GM21528 (cell line): ENCODE data around the gene SH3YL1.

Experiments
- ATAC-seq: cut with Tn5 transposase; IDR thresholded peaks from one replicate; pipeline ENCODE4 v1.9.1; 2021; ENCODE audit warnings: mild to moderate bottlenecking, moderate library complexity; ENCODE audit not compliant: unreplicated experiment, low FRiP score

The SH3YL1 gene

DNA sequence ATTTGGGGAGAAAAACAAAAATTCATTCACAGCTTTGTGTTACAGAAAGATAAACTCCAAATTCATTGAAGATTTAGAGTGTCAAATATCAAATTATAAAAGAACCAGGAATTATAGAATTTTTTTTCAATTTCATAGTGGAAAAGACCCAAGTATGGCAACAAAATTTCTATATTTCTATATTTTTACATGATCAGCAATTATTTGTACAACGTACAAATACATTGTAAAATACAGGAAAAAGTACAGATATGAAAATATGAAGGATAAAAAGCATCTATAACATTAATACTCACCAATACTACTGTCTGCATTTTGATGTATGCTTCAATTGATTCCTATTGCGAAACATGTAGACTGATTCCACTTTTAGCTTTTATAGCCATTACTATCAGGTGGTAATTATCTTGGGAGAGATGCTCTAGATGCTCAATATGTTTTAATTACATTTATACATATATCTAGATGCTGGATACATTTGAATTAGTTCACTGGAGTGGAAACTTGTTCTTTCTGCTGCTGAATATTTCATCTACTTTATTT lies 4.0 kb downstream of the SH3YL1 start:
- ATAC-seq, result no peak

DNA sequence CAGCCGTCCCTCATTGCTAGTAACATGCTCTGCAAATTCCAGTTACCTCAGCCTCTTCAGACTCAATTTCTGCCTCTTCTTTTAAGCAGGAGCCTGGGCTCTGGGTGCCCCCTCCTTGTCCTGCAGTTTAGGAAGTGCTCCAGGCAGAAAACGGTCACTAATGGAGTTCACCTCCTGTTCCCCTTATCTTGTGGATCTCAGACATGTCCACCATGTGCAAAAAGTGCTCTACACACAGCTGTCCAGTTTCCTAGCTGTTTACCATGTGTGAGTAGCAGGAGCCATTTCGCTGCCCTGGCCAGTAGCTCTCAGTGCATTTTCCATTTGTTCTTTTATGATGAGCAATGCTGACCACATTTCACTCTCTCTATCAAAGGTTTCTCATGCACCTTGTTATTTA lies 4.9 kb downstream of the SH3YL1 start:
- no peak for ATAC-seq

DNA sequence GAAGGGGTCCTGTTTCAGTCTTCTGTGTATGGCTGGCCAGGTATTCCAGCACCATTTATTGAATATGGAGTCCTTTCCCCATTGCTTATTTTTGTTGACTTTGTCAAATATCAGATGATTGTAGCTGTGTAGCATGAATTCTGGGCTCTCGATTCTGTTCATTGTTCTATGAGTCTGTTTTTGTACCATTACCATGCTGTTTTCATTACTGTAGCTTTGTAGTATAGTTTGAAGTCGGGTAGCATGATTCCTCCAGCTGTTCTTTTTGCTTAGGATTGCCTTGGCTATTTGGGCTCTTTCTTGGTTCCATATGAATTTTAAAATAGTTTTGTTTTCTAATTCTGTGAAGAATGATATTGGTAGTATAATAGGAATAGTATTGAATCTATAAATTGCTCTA lies 6.0 kb downstream of the SH3YL1 start:
- no peak for ATAC-seq

DNA sequence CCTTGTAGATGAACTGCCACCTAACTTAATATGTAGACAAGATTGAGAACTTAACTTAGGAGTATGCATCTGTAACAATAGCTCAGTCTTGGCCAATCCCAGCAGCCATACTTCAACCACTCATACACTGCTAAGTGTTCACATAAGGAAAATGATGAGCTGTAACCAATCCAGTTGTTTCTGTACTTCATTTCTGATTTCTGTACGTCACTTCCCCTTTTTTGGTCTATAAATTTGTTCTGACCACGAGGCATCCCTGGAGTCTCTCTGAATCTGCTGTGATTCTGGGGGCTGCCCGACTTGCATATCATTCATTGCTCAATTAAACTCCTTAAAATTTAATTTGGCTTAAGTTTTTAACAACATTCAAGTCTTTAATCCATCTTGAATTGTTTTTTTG lies 6.4 kb downstream of the SH3YL1 start:
- ATAC-seq, result no peak

DNA sequence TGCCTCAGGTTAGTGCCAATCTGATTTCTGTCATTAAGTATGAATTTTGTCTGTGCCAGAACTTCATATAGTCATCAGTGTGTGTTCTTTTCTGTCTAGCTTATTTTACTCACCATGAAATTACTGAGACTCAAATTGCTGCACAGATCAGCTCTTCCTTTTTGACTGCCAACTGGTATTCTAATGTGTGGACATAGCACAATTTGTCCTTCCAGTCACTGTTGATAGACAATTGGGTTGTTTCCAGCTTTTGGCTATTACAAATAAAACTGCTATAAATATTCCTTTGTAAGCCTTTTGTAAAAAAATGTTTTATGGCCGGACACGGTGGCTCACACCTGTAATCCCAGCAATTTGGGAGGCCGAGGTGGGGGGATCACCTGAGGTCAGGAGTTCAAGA lies 7.7 kb downstream of the SH3YL1 start:
- ATAC-seq, result no peak

DNA sequence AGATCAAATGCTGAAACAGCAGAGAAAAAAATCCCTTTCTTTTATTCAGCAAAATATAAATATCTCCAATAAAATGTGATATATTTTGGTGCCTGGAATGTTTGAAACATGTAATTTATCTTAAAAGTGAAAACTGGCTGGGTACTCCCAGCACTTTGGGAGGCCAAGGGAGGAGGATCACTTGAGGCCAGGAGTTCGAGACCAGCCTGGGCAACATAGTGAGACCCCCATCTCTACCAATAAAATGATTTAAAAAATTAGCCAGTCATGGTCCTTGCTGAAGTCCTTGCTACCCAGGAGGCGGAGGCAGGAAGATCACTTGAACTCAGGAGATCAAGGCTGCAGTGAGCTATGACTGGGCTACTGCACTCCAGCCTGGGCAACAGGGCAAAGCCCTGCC lies 8.6 kb downstream of the SH3YL1 start:
- no peak for ATAC-seq

DNA sequence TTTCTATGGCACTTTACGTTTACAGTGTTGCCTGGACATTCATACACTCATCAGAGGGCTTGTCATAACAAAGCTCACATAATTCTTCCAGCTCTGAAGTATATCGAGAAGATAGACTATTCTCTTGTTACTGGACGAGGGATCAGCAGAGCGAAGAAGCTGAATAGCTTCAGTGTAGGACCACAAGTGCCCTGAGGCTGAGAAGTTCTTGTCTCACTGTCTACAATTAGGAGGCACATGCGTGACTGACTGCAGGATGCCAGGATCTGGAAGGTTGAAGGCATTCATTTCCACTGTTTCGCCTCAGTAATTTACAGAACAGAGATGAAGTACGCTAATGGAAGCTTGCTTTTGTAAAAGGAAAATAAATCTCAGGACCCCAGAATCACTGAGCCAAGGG lies 9.6 kb downstream of the SH3YL1 start:
- ATAC-seq, result no peak

DNA sequence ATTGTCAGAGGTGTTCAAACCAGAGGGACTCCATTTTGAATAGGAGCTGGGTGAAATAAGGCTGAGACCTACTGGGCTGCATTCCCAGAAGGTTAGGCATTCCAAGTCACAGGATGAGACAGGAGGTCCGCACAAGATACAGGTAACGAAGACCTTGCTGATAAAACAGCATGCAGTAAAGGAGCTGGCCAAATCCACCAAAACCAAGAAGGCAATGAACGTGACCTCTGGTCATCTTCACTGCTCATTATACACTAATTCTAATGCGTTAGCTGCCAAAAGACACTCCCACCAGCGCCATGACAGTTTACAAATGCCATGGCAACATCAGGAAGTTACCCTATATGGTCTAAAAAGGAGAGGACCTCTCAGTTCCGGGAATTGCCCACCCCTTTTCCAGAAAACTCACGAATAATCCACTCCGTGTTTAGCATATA lies 10.6 kb downstream of the SH3YL1 start:
- no peak for ATAC-seq

DNA sequence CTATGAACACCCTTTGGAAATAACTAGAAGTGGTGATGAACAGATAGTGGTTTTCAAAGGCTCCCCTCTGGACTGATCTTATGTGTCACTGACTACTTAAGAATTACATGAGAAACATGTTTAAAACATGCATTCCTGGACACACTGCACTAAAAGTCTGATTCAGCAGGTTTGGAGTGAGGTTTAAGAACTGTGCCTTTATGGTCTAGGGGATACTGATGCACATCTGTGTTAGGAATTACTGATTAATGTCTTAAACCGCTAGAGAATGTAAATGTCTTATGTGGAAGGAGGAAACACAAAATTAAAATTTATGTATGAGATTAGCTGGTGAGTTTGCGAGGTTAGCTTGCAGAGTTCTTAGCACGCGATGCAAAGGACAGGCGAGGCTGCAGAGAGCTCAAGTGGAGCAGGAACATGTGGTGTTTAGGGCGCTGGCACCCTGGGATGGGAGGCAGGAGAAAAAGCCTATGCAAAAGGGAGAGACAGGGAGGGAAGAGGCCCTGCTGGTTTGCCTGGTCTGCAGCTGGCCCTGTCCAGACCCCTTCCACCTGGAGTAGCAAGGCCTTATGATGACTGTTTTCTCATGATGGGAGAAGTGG lies 11.7 kb downstream of the SH3YL1 start:
- ATAC-seq, result no peak

DNA sequence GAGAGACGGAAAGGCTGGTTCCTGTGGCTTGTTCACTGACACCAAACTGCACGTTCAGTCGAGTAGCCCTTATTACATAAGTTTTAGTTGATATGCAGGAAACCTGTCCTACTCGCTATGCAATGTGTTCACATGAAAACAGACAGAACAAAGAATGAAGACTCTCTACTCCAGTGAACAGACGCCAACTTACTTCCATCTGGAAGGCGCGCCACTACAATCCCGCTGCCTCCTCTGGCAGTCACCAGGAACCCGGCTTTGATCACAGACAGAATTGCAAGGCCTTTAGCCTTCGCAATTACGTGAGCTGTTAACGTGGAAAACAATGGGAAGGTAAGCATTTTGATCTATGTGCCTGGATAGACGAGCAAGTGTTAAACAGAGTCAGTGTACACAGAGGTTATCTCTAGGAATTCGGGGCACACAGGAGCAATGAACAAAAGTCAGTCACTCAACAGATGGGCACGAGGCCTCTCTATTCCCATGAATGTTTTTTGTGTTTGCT lies 14.2 kb downstream of the SH3YL1 start:
- ATAC-seq, result no peak

DNA sequence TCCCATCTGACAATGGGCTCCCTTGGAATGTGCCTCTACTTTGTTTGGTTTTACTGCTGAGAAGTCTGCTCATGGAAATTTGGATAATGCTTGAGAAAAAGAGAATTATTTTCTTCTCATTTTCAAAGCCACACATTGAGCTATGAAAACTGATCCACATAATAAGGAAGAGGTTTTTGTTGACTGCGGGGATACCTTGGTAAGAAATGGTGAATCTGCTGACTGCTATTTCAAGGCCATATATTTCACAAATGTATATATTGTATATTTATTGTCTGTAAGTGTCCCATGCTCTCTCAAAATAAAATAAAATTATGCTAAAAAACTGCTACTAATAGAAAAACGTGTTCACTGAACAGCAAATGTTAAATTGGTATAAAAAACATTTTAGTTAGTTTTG lies 15.1 kb downstream of the SH3YL1 start:
- ATAC-seq, result no peak

DNA sequence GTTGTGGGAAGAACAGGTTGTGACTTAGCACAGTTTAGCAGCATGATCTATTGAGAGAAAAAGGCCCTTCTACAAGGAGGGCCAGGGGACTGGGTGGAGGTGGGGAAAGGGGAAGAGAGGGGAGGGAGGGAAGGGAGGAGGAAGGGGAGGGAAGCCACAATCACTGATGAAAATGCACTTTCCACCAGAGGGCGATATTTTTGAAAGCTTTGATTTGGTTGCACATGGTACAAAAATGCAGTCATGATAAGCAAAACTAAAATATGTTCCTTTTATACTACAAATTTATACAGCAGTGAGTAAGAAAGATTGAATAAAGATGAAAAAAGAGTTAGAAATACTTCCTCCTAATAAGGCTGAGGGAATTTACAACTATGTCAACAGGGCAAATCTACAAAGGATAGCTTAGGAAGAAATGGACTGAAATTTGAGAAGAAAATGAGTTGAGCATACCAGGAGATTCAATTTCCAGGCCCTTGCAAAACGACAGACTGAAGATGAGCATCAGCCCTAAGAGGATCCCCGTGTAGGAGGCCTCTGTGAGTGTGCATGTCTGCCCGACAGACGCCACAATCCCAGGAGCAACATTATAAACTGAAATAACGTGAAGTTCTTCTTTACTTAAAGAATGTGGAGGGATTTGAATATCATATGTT lies 17.2 kb downstream of the SH3YL1 start:
- ATAC-seq, result no peak

DNA sequence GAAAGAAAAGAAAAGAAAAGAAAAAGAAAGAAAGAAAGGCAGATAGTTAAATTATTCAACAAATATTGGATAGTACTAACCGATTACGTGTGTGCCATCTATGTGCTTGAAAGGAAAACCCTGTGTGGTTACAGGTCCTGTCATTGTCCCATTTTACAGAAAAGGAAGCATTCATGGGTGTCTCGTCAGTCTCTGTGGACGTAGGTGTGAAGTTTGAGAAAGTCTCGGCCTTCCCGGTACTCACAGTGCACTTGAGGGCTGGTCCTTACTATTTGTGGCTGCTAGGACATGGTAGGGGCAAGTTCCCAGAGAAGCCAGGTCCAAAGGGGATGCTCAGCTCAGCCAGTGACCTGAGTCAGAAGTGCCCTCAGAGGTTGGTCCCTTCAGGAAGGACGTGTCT lies 19.3 kb downstream of the SH3YL1 start:
- ATAC-seq, result no peak

DNA sequence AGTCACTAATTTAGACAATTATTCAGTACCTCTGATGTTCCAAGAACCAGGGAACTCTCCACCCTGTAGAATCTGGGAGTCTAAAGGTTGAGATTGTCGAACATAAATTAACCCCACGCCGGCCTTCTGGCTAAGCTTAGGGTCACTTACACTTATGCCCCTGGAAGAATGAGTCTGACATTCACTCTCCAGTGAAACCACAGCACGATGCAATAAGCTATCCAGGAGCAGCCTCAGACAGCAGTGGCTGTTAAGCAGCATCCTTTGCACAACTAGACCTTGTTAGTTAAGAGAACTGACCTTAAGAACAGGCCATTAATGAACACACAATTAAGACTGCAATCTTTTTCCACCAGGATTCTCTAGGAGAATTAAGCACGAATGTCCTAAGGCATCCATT lies 25.0 kb downstream of the SH3YL1 start:
- ATAC-seq, result no peak

DNA sequence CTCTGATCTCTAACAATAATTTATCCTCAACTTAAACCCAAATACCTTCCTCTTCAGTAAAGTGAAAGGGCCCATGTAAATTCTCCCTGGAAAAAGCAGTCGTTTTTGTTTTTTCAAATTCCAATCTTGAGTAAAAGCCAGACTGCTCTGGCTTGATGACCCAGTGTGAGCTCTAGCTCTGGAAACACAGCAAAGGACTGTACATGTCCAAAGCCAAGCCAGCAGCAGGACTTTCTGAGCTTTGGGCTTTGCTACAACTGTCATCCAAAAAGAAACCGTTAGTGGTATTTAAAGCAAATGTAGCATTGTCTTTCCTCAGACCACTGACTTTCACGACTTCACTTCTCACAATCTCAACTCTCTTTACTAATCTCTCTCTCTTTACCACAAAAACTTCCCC lies 25.4 kb downstream of the SH3YL1 start:
- ATAC-seq, result no peak

DNA sequence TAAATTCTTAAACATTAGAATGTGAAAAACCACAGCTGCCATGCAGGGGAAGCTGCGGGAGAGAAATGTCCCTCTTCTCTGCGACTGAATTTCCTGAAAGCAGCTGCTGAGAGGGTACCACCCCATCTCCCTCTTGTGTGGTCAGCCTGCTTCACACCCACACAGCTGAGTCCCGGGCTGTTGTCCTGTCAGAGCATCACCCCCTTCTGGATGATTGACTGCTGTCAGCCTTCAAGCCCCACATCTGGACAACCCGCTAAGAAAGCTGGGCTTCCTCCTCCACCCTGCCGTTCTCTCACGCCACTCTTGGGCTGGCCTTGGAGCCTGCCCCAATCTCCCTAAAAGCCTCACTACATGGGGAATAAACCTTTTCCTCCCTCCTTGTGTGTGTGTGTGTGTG lies 26.0 kb downstream of the SH3YL1 start:
- ATAC-seq, result no peak

DNA sequence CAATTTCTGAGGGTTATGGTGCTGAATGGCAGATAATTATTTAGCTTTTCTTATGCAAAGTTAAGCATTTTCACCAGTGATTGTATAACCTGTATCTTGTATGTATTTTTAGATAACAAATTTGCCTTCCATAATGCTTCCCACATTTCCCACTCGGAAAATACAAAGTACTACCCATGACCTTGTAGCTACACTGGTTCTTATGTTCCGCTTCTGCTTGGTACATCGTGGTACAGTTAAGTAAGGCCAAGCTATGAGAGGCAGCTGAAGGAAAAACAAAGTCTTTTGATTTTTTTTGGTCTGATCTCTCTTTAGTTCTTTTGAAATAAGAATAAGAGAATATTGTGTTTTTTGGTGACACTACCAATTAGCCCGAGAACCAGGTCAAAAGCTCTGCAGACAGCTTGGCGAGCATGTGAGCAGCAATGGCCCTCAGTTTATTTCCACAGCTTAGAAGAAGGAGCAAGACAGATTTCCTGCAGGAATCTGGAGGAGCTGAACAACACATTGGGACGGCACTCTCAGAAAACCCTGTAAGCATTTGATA lies 26.8 kb downstream of the SH3YL1 start:
- no peak for ATAC-seq

DNA sequence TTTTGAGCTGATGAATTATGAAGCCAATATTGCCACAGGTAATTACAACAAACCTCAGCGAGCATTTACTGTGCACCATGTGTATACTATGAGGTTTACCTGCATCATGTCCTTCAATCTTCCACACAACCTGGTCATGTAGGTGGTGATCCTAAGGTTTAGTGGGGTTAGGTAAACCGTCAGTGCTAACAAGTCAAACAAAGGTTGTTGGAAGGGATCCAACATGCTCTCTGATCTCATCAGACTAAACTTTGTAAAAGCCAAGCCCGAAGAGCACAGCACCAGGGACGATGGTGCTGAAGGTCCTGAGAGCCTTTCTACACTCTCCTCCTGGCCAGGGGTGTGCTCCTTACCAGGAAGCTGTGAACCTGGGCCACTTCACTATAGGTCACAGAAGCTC lies 29.4 kb downstream of the SH3YL1 start:
- no peak for ATAC-seq

DNA sequence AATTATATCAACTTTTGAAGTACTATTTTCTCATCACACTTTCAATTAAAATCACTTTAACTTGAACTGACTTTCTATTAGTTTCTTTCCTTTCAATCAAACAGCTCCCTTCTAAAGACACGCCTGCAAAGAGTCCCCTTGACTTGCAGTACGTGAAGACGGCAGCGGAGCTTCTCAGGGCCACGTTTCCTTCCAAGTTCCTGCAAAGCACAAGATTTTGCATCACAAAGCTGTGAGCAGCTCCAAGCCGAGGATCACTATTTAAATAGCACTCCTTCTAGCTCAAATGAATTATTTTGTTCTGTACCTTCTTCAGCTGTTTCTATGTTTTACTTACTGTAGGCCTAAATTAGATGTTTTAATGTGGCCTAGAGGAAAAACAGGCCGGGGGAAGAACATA lies 30.8 kb downstream of the SH3YL1 start:
- no peak for ATAC-seq

DNA sequence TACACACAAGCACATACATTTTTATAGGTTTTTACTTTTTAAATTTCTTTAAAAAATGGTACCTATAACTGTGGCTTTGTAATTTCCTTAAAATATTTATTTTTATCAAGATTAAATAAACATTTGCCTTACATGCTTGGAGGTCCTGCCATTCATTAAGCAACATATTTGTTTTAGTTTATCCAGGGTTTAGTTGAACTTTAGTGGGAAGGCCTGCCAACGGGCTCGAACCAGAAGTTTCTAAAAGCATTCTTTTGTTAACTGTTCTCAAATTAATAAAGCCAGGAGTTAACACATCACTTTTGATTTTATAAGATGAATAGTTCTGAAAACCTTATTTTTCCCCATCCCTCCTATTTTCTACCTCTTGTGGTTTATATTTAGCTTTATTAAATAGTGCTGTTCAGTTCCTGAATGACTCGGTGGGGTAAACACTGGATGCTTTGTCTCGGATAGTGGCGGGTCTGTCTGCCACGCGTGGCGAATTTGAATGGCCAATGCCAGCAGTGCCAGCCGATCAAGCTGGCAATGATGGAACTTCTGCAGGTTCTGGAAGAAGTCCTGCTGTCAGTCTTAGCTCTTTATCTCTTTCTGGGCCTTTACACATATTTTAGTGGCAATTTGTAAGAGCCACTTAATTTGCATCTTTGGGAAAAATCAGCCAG lies 32.2 kb downstream of the SH3YL1 start:
- no peak for ATAC-seq

DNA sequence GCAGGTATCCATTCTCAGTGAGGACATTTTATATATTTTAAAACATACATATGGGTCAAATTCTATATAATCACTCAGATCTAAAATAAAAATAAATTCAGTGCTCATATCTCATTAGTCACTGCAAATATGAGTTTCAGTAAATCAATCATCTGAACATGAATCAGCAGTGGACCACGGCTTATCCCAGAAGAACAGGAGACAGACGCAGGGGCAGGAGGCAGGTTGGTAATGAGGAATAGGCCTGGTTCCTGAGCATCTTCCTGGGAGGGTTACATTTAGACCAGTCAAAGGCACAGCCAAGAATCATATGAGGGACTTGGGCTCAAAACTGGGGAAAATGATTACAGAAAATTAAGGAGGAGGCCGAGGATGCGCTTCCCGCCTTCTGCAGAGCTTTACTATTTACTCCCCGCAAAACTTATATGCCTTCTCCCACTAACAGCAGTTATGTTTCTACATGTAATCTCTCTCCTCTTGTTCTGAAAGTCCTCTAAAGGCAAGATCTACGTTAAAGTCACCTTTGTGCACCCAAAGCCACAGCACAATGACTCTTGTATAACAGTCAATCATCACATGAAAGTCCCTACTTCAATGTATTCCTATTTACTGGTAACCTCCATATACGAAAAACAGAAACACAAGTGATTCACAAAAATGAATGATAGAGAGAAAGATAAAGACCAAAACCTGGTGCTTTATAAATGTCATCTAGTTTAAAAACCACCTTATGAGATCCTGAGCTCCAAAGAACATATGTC lies 35.1 kb downstream of the SH3YL1 start:
- no peak for ATAC-seq
